Neural cell (in vitro differentiated cells): ENCODE measurements around the gene ZIC1. TPM values are rescaled to one million over a fixed set of nuclear protein-coding genes. Genes with fewer than 3 reads are reported as not detected.

Source experiments
- H2AFZ ChIP-seq: fragments of 200-600, 300-800 bp; sonication (generic), shearing (Covaris generic); 2 replicates; pipeline ENCODE4 v1.6.0; 2014; ENCODE audit warnings: low read depth, mild to moderate bottlenecking, antibody characterized with exemption, low read length, moderate library complexity
- H3F3A ChIP-seq: fragments of 200-600 bp; shearing (Covaris generic); 2 replicates; pipeline ENCODE4 v1.6.1; 2016; ENCODE audit warnings: mild to moderate bottlenecking, moderate library complexity, mixed read lengths, antibody characterized with exemption, low read length; ENCODE audit not compliant: insufficient read depth, poor library complexity, severe bottlenecking
- H3K27ac ChIP-seq: fragments of 200-600, 300-800 bp; sonication (generic), shearing (Covaris generic); 2 replicates; pipeline ENCODE4 v1.5.1; 2014; ENCODE audit warnings: mild to moderate bottlenecking, low read length, moderate library complexity
- H3K27me3 ChIP-seq: fragments of 300-800, 200-600 bp; sonication (generic), shearing (Covaris generic); 2 replicates; pipeline ENCODE4 v1.6.0; 2014; ENCODE audit warnings: mild to moderate bottlenecking, low read depth, low read length, moderate library complexity; ENCODE audit not compliant: insufficient read depth
- H3K36me3 ChIP-seq: fragments of 300-800, 200-600 bp; sonication (generic), shearing (Covaris generic); 2 replicates; pipeline ENCODE4 v1.5.1; 2014; ENCODE audit warnings: mild to moderate bottlenecking, antibody characterized with exemption, low read length, moderate library complexity; ENCODE audit not compliant: insufficient read depth
- H3K4me2 ChIP-seq: fragments of 300-800, 200-600 bp; sonication (generic), shearing (Covaris generic); 2 replicates; pipeline ENCODE4 v1.6.0; 2014; ENCODE audit warnings: mild to moderate bottlenecking, low read length
- H3K4me3 ChIP-seq: fragments of 300-800, 200-600 bp; sonication (generic), shearing (Covaris generic); 2 replicates; pipeline ENCODE4 v1.5.1; 2014; ENCODE audit warnings: mild to moderate bottlenecking, low read length, moderate library complexity
- H3K79me2 ChIP-seq: fragments of 200-600 bp; shearing (Covaris generic); replicated peaks from 2 replicates; pipeline ENCODE4 v1.6.0; 2014; ENCODE audit warnings: mild to moderate bottlenecking, low read length, moderate library complexity; ENCODE audit not compliant: insufficient read depth
- H3K9ac ChIP-seq: fragments of 300-800, 200-600 bp; sonication (generic), shearing (Covaris generic); 2 replicates; pipeline ENCODE4 v1.6.1; 2016; ENCODE audit warnings: mild to moderate bottlenecking, low read length, mixed read lengths
- H3K9me2 ChIP-seq: fragments of 200-600 bp; shearing (Covaris generic); 2 replicates; pipeline ENCODE4 v1.6.1; 2016; ENCODE audit warnings: mild to moderate bottlenecking, low read length, mixed read lengths; ENCODE audit not compliant: insufficient read depth
- H3K9me3 ChIP-seq: fragments of 200-600, 300-800 bp; sonication (generic), shearing (Covaris generic); 2 replicates; pipeline ENCODE4 v1.6.1; 2016; ENCODE audit warnings: mild to moderate bottlenecking, mixed run types, low read length, moderate library complexity, mixed read lengths
- H4K20me1 ChIP-seq: fragments of 200-600 bp; shearing (Covaris generic); 2 replicates; pipeline ENCODE4 v1.6.1; 2016; ENCODE audit warnings: mild to moderate bottlenecking, mixed run types; ENCODE audit not compliant: insufficient read depth
- CTCF ChIP-seq: fragments of 450-650 bp; IDR thresholded peaks from 2 replicates; pipeline ENCODE4 v1.5.1; 2014; ENCODE audit warnings: antibody characterized with exemption, mild to moderate bottlenecking, moderate library complexity; ENCODE audit not compliant: poor library complexity, severe bottlenecking
- EP300 ChIP-seq: fragments of 450-650 bp; conservative IDR thresholded peaks from 2 replicates; pipeline ENCODE4 v1.6.1; 2014; ENCODE audit warnings: antibody characterized with exemption, mild to moderate bottlenecking, moderate library complexity; ENCODE audit not compliant: poor library complexity, severe bottlenecking
- EZH2 ChIP-seq: fragments of 200-600, 300-800 bp; shearing (Covaris generic), sonication (generic); IDR thresholded peaks from 2 replicates; pipeline ENCODE4 v1.6.1; 2014; ENCODE audit warnings: antibody characterized with exemption, low read length, borderline replicate concordance, mild to moderate bottlenecking; ENCODE audit not compliant: insufficient read depth, poor library complexity, severe bottlenecking
- POLR2AphosphoS5 ChIP-seq: IDR thresholded peaks from 2 replicates; pipeline ENCODE4 v1.6.1; 2012
- TAF1 ChIP-seq: IDR thresholded peaks from 2 replicates; pipeline ENCODE4 v1.6.1; 2012; ENCODE audit warnings: low read depth
- polyA plus RNA-seq: library from polyadenylated mRNA; depleted of rRNA; stranded (reverse); fragments of >200 nt; gene quantifications from 2 replicates; pipeline ENCODE4 v1.2.3, GENCODE V29; 2014

ZIC1 gene
- polyA plus RNA-seq, 1 donor from 2014 or later: 183 TPM

- Histone ChIP-seq H3K4me3 (no peak overlapping the region), H3F3A (no peaks in the 10 kb centered on the region), H4K20me1 (no peaks in the 10 kb centered on the region), H3K27ac (no peak overlapping the region), H3K9me2 (no peaks in the 10 kb centered on the region), H3K9me3 (no peaks in the 10 kb centered on the region), H3K79me2 (no peaks in the 10 kb centered on the region), H2AFZ (no peak overlapping the region), H3K4me2 (no peak overlapping the region), H3K36me3 (no peaks in the 10 kb centered on the region), H3K9ac (no peak overlapping the region), H3K27me3 (peaks cover 57% of the 10 kb centered on the region)
- TF ChIP-seq TAF1: no peak
Observed at GRCh38 chr3:147367676-147368075, 41.5 kb upstream of the ZIC1 start.

GRCh38 chr3:147368151-147368550 lies 41.0 kb upstream of the ZIC1 start:
- Histone ChIP-seq H3K79me2 (no peaks in the 10 kb centered on the region), H3K27ac (no peak overlapping the region), H3K27me3 (peaks cover 62% of the 10 kb centered on the region), H3F3A (no peaks in the 10 kb centered on the region), H3K9ac (no peak overlapping the region), H3K9me2 (no peaks in the 10 kb centered on the region), H3K9me3 (no peaks in the 10 kb centered on the region), H3K4me3 (no peak overlapping the region), H4K20me1 (no peaks in the 10 kb centered on the region), H3K4me2 (no peak overlapping the region), H2AFZ (no peak overlapping the region), H3K36me3 (no peaks in the 10 kb centered on the region)
- TF ChIP-seq POLR2AphosphoS5 (peak; percentile 8), CTCF (no peak)

- TF ChIP-seq CTCF (no peak), POLR2AphosphoS5 (peak; percentile 50), EP300 (no peak), TAF1 (no peak)
- Histone ChIP-seq H3K9me2 (no peaks in the 10 kb centered on the region), H2AFZ (no peak overlapping the region), H4K20me1 (no peaks in the 10 kb centered on the region), H3K36me3 (no peaks in the 10 kb centered on the region), H3K9me3 (no peaks in the 10 kb centered on the region), H3K4me3 (peak overlapping the region; percentile 32), H3K79me2 (no peaks in the 10 kb centered on the region), H3K4me2 (no peak overlapping the region), H3K27me3 (peaks cover 67% of the 10 kb centered on the region), H3F3A (no peaks in the 10 kb centered on the region), H3K27ac (no peak overlapping the region), H3K9ac (no peak overlapping the region)
Observed at GRCh38 chr3:147368561-147369221, 40.5 kb upstream of the ZIC1 start.

GRCh38 chr3:147369231-147369630 lies 39.9 kb upstream of the ZIC1 start:
- H2AFZ ChIP-seq: no peak overlapping the region
- H3K36me3 ChIP-seq: no peaks in the 10 kb centered on the region
- no peaks in the 10 kb centered on the region for H3F3A ChIP-seq
- H3K27me3 ChIP-seq: peaks cover 73% of the 10 kb centered on the region
- H3K9me2 ChIP-seq: no peaks in the 10 kb centered on the region
- H3K79me2 ChIP-seq: no peaks in the 10 kb centered on the region
- TF ChIP-seq EZH2 (no peak), POLR2AphosphoS5 (peak; percentile 5)
- H4K20me1 ChIP-seq: no peaks in the 10 kb centered on the region
- no peak overlapping the region for H3K9ac ChIP-seq
- H3K27ac ChIP-seq: no peak overlapping the region
- no peak overlapping the region for H3K4me2 ChIP-seq
- H3K4me3 ChIP-seq: peak overlapping the region; percentile 32
- no peaks in the 10 kb centered on the region for H3K9me3 ChIP-seq
